IPS DF 6.9 (cell line): Measurements from ENCODE around the gene SS18L1.

Experiments
- DNase-seq: peaks from one replicate; pipeline ENCODE4 v3.0.0-alpha.2; 2013; ENCODE audit warnings: low read depth, low spot score
- H3K27ac ChIP-seq: one replicate; pipeline ENCODE4 v1.5.1; 2013; ENCODE audit warnings: low read length, control low read depth
- H3K27me3 ChIP-seq: 2 replicates; pipeline ENCODE4 v1.6.1; 2013; ENCODE audit warnings: mild to moderate bottlenecking, low read length; ENCODE audit not compliant: control insufficient read depth, insufficient read depth
- H3K36me3 ChIP-seq: 2 replicates; pipeline ENCODE4 v1.6.1; 2013; ENCODE audit warnings: low read length; ENCODE audit not compliant: control insufficient read depth, insufficient read depth
- H3K4me1 ChIP-seq: 2 replicates; pipeline ENCODE4 v1.6.1; 2013; ENCODE audit warnings: low read length; ENCODE audit not compliant: control insufficient read depth, insufficient read depth
- H3K4me3 ChIP-seq: 2 replicates; pipeline ENCODE4 v1.5.1; 2013; ENCODE audit warnings: mild to moderate bottlenecking, low read length
- H3K9me3 ChIP-seq: 2 replicates; pipeline ENCODE4 v1.6.1; 2013; ENCODE audit warnings: low read length, inconsistent platforms; ENCODE audit not compliant: control insufficient read depth, insufficient read depth
- WGBS: extraction: QIAGEN DNeasy Blood & Tissue Kit; methylation state at CpG from one replicate; pipeline ENCODE4 v1.1.7; 2013; ENCODE audit warnings: mixed read lengths, missing lambda C conversion rate; ENCODE audit not compliant: insufficient read length, insufficient coverage; 5-methylcytosine and 5-hydroxymethylcytosine counted together

The SS18L1 gene

DNA sequence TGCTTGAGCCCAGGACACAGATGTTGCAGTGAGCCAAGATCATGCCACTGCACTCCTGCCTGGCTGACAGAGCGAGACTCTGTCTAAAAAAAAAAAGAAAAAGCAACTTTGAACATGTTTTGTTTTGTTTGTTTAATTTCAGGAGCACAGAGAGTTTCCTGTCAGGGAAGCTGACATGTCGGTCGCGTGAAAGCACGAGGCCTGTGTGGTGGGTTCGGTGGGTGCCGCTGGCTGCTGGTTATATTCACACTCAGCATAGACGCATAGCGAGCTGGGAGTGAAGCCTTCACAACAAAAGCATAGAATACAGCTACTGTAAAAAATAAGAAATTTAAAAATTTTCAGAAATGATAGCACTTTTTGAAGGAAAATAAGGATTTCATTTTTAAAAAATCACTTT is 53.7 kb downstream of the SS18L1 start:
- Histone ChIP-seq H3K4me1 (no peaks in the 10 kb centered on the region), H3K27ac (no peak overlapping the region), H3K36me3 (peaks cover 22% of the 10 kb centered on the region)

DNA sequence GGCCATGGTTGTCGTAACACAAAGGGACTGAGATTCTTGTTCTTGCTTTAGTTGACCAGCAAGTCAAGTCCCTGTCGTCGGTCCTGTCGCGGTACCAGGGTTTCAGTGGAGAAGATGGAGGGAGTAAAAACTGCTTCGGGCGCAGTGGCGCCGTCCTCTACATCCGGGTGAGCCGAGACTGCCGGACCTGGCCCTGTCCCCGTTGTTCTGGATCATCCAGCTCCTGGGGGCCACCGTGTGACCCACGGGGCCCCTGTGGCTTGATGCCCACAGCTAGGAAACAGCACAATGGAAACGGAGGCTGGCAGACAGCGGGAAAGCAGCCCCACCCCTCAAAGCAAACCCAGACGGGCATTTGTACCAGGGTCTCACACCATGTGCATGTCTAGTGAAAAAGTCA is 54.2 kb downstream of the SS18L1 start:
- WGBS: no CpG with 5 or more reads among the region's 18 CpGs
- peaks cover 22% of the 10 kb centered on the region for H3K36me3 ChIP-seq

More for the DNA sequence above, 53.7 kb downstream of the SS18L1 start:
- WGBS: no CpG with 5 or more reads among the region's 9 CpGs
- Histone ChIP-seq H3K4me3 (no peak overlapping the region), H3K9me3 (no peaks in the 10 kb centered on the region), H3K27me3 (no peaks in the 10 kb centered on the region)
- no peak for DNase-seq

GRCh38 chr20:62198496-62198895 is 54.9 kb downstream of the SS18L1 start:
- no CpG with 5 or more reads among the region's 17 CpGs for WGBS

More for the DNA sequence above, 54.2 kb downstream of the SS18L1 start:
- H3K9me3 ChIP-seq: no peaks in the 10 kb centered on the region
- no peak overlapping the region for H3K4me3 ChIP-seq
- no peak overlapping the region for H3K27ac ChIP-seq
- H3K4me1 ChIP-seq: no peaks in the 10 kb centered on the region
- DNase-seq: no peak
- no peaks in the 10 kb centered on the region for H3K27me3 ChIP-seq

GRCh38 chr20:62198931-62199330 is 55.4 kb downstream of the SS18L1 start:
- H3K36me3 ChIP-seq: peaks cover 22% of the 10 kb centered on the region

More at GRCh38 chr20:62198496-62198895, 54.9 kb downstream of the SS18L1 start:
- no peaks in the 10 kb centered on the region for H3K27me3 ChIP-seq
- no peak for DNase-seq
- no peak overlapping the region for H3K4me3 ChIP-seq
- no peak overlapping the region for H3K27ac ChIP-seq
- peaks cover 22% of the 10 kb centered on the region for H3K36me3 ChIP-seq
- H3K4me1 ChIP-seq: no peaks in the 10 kb centered on the region
- no peaks in the 10 kb centered on the region for H3K9me3 ChIP-seq

GRCh38 chr20:62200491-62201172 is 57.1 kb downstream of the SS18L1 start:
- H3K27ac ChIP-seq: no peak overlapping the region
- no peaks in the 10 kb centered on the region for H3K9me3 ChIP-seq
- no peak for DNase-seq
- H3K36me3 ChIP-seq: peaks cover 22% of the 10 kb centered on the region
- H3K4me3 ChIP-seq: no peak overlapping the region
- no CpG with 5 or more reads among the region's 38 CpGs for WGBS
- H3K27me3 ChIP-seq: no peaks in the 10 kb centered on the region
- no peaks in the 10 kb centered on the region for H3K4me1 ChIP-seq

More at GRCh38 chr20:62198931-62199330, 55.4 kb downstream of the SS18L1 start:
- Histone ChIP-seq H3K4me3 (no peak overlapping the region), H3K27ac (no peak overlapping the region), H3K9me3 (no peaks in the 10 kb centered on the region), H3K4me1 (no peaks in the 10 kb centered on the region), H3K27me3 (no peaks in the 10 kb centered on the region)
- no peak for DNase-seq
- WGBS: no CpG with 5 or more reads among the region's 18 CpGs

- H3K27ac ChIP-seq: no peak overlapping the region
- WGBS: no CpG with 5 or more reads among the region's 38 CpGs
- DNase-seq: no peak
Observed at GRCh38 chr20:62201173-62202082, 57.9 kb downstream of the SS18L1 start.

DNA sequence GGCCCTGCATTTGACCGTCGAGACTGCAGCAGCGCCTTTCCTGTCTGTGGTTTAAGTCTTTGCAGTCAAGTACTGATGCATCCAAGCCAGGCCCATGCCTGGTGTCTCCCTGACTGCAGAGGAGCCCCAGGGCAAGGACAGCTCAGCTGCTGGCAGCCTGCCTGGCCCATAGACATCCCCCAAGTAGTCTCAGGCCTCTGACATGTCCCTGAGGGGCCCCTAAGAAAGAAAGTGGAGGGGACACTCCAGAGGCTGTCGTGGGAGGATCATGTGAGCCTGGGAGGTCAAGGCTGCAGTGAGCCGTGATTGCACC is 58.5 kb downstream of the SS18L1 start:
- Histone ChIP-seq H3K9me3 (no peaks in the 10 kb centered on the region), H3K4me1 (no peaks in the 10 kb centered on the region), H3K27ac (no peak overlapping the region), H3K4me3 (no peak overlapping the region), H3K36me3 (peaks cover 22% of the 10 kb centered on the region), H3K27me3 (no peaks in the 10 kb centered on the region)
- DNase-seq: no peak
- no CpG with 5 or more reads among the region's 5 CpGs for WGBS

More at GRCh38 chr20:62201173-62202082, 57.9 kb downstream of the SS18L1 start:
- no peaks in the 10 kb centered on the region for H3K9me3 ChIP-seq
- H3K27me3 ChIP-seq: no peaks in the 10 kb centered on the region
- H3K4me3 ChIP-seq: no peak overlapping the region
- H3K36me3 ChIP-seq: peaks cover 22% of the 10 kb centered on the region
- H3K4me1 ChIP-seq: no peaks in the 10 kb centered on the region

- Histone ChIP-seq H3K9me3 (no peaks in the 10 kb centered on the region), H3K27ac (no peak overlapping the region), H3K4me3 (no peak overlapping the region), H3K4me1 (no peaks in the 10 kb centered on the region), H3K36me3 (peaks cover 22% of the 10 kb centered on the region), H3K27me3 (no peaks in the 10 kb centered on the region)
- no CpG with 5 or more reads among the region's 23 CpGs for WGBS
- DNase-seq: no peak
Observed at GRCh38 chr20:62202676-62203377, 59.3 kb downstream of the SS18L1 start.

DNA sequence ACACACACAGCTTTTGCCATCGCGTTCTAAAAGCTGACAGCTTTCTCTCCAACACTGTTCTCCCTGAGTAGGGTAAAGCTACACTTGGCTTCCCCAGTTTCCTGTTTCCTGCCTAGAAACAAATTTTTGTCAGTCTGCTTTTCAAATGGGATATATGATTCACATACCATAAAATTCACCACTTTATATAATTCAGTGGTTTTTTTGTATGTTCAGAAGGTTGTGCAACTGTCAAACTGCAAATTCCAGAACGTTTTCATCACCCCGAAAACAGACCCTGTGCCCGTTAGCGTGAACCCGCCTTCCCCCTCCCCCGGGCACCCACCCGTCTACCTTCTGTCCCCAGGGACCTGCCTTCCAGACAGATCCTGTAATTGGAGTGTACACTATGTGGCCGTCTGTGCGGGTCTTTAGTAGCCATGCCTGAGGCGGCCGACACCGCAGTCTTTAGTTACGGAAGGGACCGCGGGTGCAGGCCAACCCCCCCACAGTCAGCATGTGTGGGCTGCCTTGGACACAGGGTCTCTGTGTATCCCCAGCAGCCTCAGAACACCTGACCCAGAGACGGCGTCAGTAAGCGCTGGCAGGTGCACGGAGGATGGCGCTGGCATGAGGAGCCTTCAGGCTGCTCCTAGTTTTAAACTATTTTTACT is 59.9 kb downstream of the SS18L1 start:
- DNase-seq: no peak
- H3K27me3 ChIP-seq: no peaks in the 10 kb centered on the region

More for the DNA sequence above, 59.9 kb downstream of the SS18L1 start:
- no peaks in the 10 kb centered on the region for H3K4me1 ChIP-seq
- H3K27ac ChIP-seq: no peak overlapping the region
- no peak overlapping the region; the same call in 1 of the 2 replicates for H3K4me3 ChIP-seq
- H3K36me3 ChIP-seq: peaks cover 21% of the 10 kb centered on the region
- WGBS: no CpG with 5 or more reads among the region's 22 CpGs
- no peaks in the 10 kb centered on the region for H3K9me3 ChIP-seq
